Measurements from ENCODE around the gene GASK1A. TPM values are rescaled to one million over a fixed set of nuclear protein-coding genes. Genes with fewer than 3 reads are reported as not detected.

The GASK1A gene
- total RNA-seq, 2 experiments from 2014 or later = not detected

GRCh38 chr3:43001094-43001553 is 22.0 kb downstream of the GASK1A start:
- Histone ChIP-seq H4K20me1 (ENCODE audit: insufficient read depth, low read length) (no peaks in the 10 kb centered on the region), H2AFZ (ENCODE audit: low read length) (no peak overlapping the region), H3K79me2 (ENCODE audit: insufficient read depth, low read depth, low read length) (no peaks in the 10 kb centered on the region), H3K27ac (ENCODE audit: low read depth, low read length, poor library complexity, severe bottlenecking) (no peak overlapping the region), H3K4me1 (ENCODE audit: insufficient read depth, low read length, poor library complexity, severe bottlenecking) (no peaks in the 10 kb centered on the region), H3K4me3 (ENCODE audit: low read depth, low read length, poor library complexity, severe bottlenecking) (no peak overlapping the region), H3K36me3 (ENCODE audit: insufficient read depth, low read length) (no peaks in the 10 kb centered on the region), H3K9me3 (ENCODE audit: low read length) (no peaks in the 10 kb centered on the region), H3K9me2 (ENCODE audit: insufficient read depth, low read length) (no peaks in the 10 kb centered on the region), H3K4me2 (ENCODE audit: low read length) (no peak overlapping the region)
- BruUV-seq (replicated peaks) = no TSS peak
- intact Hi-C loops (cut with micrococcal nuclease; ENCODE audit: unreplicated experiment) = no loop called here
- ChIA-PET CTCF (ENCODE audit: unreplicated experiment) (no interaction called here), POLR2A (no interaction called here)
- no peak for DNase-seq (ENCODE audit: low spot score)
- TF ChIP-seq, protein P1, sequence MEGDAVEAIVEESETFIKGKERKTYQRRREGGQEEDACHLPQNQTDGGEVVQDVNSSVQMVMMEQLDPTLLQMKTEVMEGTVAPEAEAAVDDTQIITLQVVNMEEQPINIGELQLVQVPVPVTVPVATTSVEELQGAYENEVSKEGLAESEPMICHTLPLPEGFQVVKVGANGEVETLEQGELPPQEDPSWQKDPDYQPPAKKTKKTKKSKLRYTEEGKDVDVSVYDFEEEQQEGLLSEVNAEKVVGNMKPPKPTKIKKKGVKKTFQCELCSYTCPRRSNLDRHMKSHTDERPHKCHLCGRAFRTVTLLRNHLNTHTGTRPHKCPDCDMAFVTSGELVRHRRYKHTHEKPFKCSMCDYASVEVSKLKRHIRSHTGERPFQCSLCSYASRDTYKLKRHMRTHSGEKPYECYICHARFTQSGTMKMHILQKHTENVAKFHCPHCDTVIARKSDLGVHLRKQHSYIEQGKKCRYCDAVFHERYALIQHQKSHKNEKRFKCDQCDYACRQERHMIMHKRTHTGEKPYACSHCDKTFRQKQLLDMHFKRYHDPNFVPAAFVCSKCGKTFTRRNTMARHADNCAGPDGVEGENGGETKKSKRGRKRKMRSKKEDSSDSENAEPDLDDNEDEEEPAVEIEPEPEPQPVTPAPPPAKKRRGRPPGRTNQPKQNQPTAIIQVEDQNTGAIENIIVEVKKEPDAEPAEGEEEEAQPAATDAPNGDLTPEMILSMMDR (conservative IDR thresholded peaks at IDR 0.05; ENCODE audit: low read length) = no peak
- TF ChIP-seq EZH2phosphoT487 (IDR thresholded peaks at IDR 0.05; ENCODE audit: borderline replicate concordance, low read depth, low read length) = no peak

DNA sequence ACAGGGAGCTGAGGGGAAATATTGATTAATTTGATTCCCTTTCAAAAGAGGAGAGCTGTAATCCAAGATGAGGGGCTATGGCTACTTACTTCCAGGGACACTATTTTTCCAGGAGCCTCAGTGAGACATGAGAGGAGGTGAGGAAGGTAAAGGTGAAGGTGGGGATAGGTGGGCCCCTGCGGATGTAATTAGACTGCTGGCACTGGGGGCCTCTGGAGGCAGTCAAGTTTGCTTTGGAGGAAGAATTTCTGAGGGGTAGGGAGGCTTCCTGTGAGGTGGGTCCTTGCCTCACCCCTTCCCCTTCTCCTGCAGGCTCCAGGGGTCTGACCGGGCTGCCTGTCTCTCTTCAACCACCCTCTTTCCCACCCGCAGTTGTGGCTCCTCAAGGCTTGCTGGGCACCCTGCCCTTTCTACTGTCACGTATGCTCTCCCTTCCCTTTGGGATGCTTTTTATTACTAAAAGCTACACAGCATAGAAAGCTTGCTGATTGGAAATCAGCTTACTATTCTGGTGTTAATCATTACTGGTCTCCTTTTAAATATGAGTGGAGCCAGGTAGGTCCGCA is 22.5 kb downstream of the GASK1A start:
- CTCF ChIA-PET (ENCODE audit: unreplicated experiment) = no interaction called here

DNA sequence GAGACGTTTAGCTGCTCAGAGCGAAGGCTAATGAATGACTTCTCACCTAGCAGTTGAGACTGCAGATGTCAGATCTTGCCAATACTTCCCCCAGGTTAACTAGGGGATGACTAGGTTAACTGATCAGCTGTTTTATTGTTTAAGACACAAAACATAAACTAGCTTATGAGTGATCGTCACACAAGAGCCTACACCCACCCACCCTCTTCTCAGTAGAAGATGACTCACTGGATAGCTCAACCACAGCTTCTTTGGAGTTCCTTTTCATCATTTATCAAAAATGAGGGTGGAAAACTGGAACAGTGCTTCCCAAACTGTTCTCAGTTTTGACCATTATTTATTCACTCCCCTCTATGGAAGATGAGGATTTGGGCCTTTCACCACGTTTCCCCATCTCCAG is 25.2 kb downstream of the GASK1A start:
- intact Hi-C loops (cut with micrococcal nuclease; ENCODE audit: unreplicated experiment) = no loop called here
- no TSS peak for BruUV-seq (replicated peaks)
- Histone ChIP-seq H3K27ac (ENCODE audit: low read depth, low read length, poor library complexity, severe bottlenecking) (no peak overlapping the region), H3K4me3 (ENCODE audit: low read depth, low read length, poor library complexity, severe bottlenecking) (no peak overlapping the region), H3K9me2 (ENCODE audit: insufficient read depth, low read length) (no peaks in the 10 kb centered on the region), H3K9me3 (ENCODE audit: low read length) (no peaks in the 10 kb centered on the region), H3K4me2 (ENCODE audit: low read length) (no peak overlapping the region), H2AFZ (ENCODE audit: low read length) (no peak overlapping the region), H3K36me3 (ENCODE audit: insufficient read depth, low read length) (no peaks in the 10 kb centered on the region), H3K4me1 (ENCODE audit: insufficient read depth, low read length, poor library complexity, severe bottlenecking) (no peaks in the 10 kb centered on the region), H3K79me2 (ENCODE audit: insufficient read depth, low read depth, low read length) (no peaks in the 10 kb centered on the region), H4K20me1 (ENCODE audit: insufficient read depth, low read length) (no peaks in the 10 kb centered on the region)
- CTCF ChIA-PET (ENCODE audit: unreplicated experiment) = no interaction called here
- no peak for TF ChIP-seq EZH2phosphoT487 (IDR thresholded peaks at IDR 0.05; ENCODE audit: borderline replicate concordance, low read depth, low read length)
- TF ChIP-seq, protein P1 (conservative IDR thresholded peaks at IDR 0.05; ENCODE audit: low read length) = no peak
- DNase-seq (ENCODE audit: low spot score) = no peak
- POLR2A ChIA-PET = interaction anchor here (0.7 to 1.0 kb wide), 2 partner anchors 20 to 583 kb away, joined by 3 read pairs; no protein-coding TSS in a partner anchor

More for the DNA sequence above, 22.5 kb downstream of the GASK1A start:
- Histone ChIP-seq H4K20me1 (ENCODE audit: insufficient read depth, low read length) (no peaks in the 10 kb centered on the region), H3K4me3 (ENCODE audit: low read depth, low read length, poor library complexity, severe bottlenecking) (no peak overlapping the region), H3K4me2 (ENCODE audit: low read length) (no peak overlapping the region), H3K36me3 (ENCODE audit: insufficient read depth, low read length) (no peaks in the 10 kb centered on the region), H3K27ac (ENCODE audit: low read depth, low read length, poor library complexity, severe bottlenecking) (no peak overlapping the region), H3K4me1 (ENCODE audit: insufficient read depth, low read length, poor library complexity, severe bottlenecking) (no peaks in the 10 kb centered on the region), H3K79me2 (ENCODE audit: insufficient read depth, low read depth, low read length) (no peaks in the 10 kb centered on the region), H3K9me3 (ENCODE audit: low read length) (no peaks in the 10 kb centered on the region), H3K9me2 (ENCODE audit: insufficient read depth, low read length) (no peaks in the 10 kb centered on the region), H2AFZ (ENCODE audit: low read length) (no peak overlapping the region)
- no TSS peak for BruUV-seq (replicated peaks)
- POLR2A ChIA-PET = no interaction called here
- TF ChIP-seq EZH2phosphoT487 (IDR thresholded peaks at IDR 0.05; ENCODE audit: borderline replicate concordance, low read depth, low read length) = no peak
- TF ChIP-seq, protein P1 (conservative IDR thresholded peaks at IDR 0.05; ENCODE audit: low read length) = no peak
- DNase-seq (ENCODE audit: low spot score) = no peak
- intact Hi-C loops (cut with micrococcal nuclease; ENCODE audit: unreplicated experiment) = no loop called here

Measured in OCI-LY7 (cell line).